GM18951 (cell line): ENCODE results near the gene ZNF446.
"Not testable (repeated sequence)": the region's sequence is repeated elsewhere in the genome, so short reads cannot be mapped to it uniquely, and the experiment has no call there.

Experiments
- POLR2A ChIP-seq: IDR thresholded peaks from 4 replicates; pipeline ENCODE4 v1.6.1; 2011; ENCODE audit warnings: mild to moderate bottlenecking; ENCODE audit not compliant: insufficient read length, insufficient read depth; ENCODE audit errors: extremely low read depth
- in situ Hi-C: fragments of 300-500 bp; cut with MboI; formaldehyde crosslinking; loops from one replicate; pipeline ENCODE4 v1.12.0; 2022; ENCODE audit warnings: low sequenced_read_pairs, mixed read lengths, inconsistent platforms; ENCODE audit not compliant: unreplicated experiment

Gene ZNF446

GRCh38 chr19:58456111-58456510 lies 20.0 kb upstream of the ZNF446 start:
- in situ Hi-C loops, result no loop called here
- TF ChIP-seq POLR2A, result no peak

GRCh38 chr19:58460039-58460438 lies 16.1 kb upstream of the ZNF446 start:
- no peak for TF ChIP-seq POLR2A
- in situ Hi-C loops, result no loop called here

- no peak for TF ChIP-seq POLR2A
- in situ Hi-C loops, result no loop called here
Measured at GRCh38 chr19:58466089-58466759, 9.9 kb upstream of the ZNF446 start.

GRCh38 chr19:58466760-58467589 lies 9.2 kb upstream of the ZNF446 start, which contains the start of gene ZNF324:
Gene ZNF324, plus strand, starts transcription at chr19:58467080. Its CDS starts 2,106 bp downstream, at chr19:58469186.
- in situ Hi-C loops, result no loop called here
- peak; percentile 79 for TF ChIP-seq POLR2A

GRCh38 chr19:58468216-58468839 lies 7.8 kb upstream of the ZNF446 start:
- no peak for TF ChIP-seq POLR2A
- in situ Hi-C loops, result no loop called here

- no peak for TF ChIP-seq POLR2A
- in situ Hi-C loops, result no loop called here
Measured at GRCh38 chr19:58469241-58470013, 6.7 kb upstream of the ZNF446 start.

- in situ Hi-C loops, result not testable (repeated sequence)
Measured at GRCh38 chr19:58470837-58471543, 5.2 kb upstream of the ZNF446 start.

- no peak for TF ChIP-seq POLR2A
- in situ Hi-C loops, result no loop called here
Measured at GRCh38 chr19:58471736-58472135, 4.4 kb upstream of the ZNF446 start.

- no peak for TF ChIP-seq POLR2A
Measured at GRCh38 chr19:58473775-58474174, 2.4 kb upstream of the ZNF446 start.

GRCh38 chr19:58474291-58474996 lies 1.7 kb upstream of the ZNF446 start:
- no peak for TF ChIP-seq POLR2A
- in situ Hi-C loops, result no loop called here

More at GRCh38 chr19:58473775-58474174, 2.4 kb upstream of the ZNF446 start:
- in situ Hi-C loops, result no loop called here

GRCh38 chr19:58474997-58475713 lies 997 bp upstream of the ZNF446 start:
- TF ChIP-seq POLR2A, result no peak
- in situ Hi-C loops, result no loop called here
